GM13977 (cell line): ENCODE measurements around the gene ELAVL3.
A peak's percentile ranks its signal among the peaks of the same experiment; 100 is the strongest.

Source experiments
- DNase-seq: peaks from one replicate; pipeline ENCODE4 v3.0.0; 2012; ENCODE audit warnings: low spot score
- in situ Hi-C: fragments of 300-500 bp; cut with MboI; formaldehyde crosslinking; loops from one replicate; pipeline ENCODE4 v1.12.0; 2022; ENCODE audit warnings: low sequenced_read_pairs, low pct_unique_long_range_greater_than_20kb, mixed read lengths, inconsistent platforms; ENCODE audit not compliant: unreplicated experiment
- TF ChIP-seq, protein P1 (sequence below): IDR thresholded peaks from 2 replicates; pipeline ENCODE4 v1.5.1; 2012; ENCODE audit warnings: mild to moderate bottlenecking, control low read depth; ENCODE audit not compliant: insufficient read depth; ENCODE audit errors: extremely low read depth, missing control alignments

Gene ELAVL3

DNA sequence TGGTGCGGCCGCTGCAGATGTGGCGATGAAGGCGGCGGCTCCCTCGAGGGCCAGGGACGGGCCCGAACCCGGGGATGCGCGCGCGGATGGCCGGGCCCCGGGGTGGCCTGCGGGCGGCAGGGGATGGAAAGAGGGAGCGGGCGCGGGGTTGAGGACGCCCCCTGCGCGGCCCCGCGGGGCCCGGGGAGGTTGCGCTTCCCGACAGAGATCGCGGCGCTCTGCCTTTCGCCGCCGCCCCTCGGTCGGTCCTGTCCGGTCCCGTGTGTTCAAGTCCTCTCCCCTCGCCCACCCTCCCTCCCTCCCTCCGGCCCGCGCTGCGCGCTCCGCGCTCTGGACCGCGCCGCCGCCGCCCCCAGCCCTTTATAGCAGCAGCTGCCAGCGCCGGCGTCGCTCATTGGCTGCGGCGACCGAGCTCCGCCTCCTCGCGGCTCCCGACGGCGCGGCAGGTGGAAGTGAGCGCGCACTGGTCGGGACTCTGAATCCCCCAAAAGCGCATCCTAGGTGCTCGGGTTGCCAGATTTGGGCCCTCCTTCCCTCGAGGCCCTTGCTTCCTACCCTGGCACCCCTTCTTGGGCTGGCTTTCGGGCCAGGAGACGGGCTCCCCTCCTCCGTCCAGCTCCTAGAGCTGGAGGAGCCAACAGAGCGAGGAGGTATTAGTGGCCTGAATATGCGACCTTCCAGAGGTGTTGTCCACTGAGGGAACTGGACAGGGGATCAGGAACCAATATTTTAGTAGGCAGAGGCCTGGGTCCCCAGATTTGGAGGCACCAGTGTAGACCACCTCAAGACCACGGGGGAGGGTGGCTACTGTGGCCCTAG is at the start of gene ELAVL3:
TSS of gene ELAVL3 (minus strand) at position 332 of the 819 bp plus-strand sequence. CDS start 438 bp downstream, outside the sequence.
- TF ChIP-seq, protein P1, sequence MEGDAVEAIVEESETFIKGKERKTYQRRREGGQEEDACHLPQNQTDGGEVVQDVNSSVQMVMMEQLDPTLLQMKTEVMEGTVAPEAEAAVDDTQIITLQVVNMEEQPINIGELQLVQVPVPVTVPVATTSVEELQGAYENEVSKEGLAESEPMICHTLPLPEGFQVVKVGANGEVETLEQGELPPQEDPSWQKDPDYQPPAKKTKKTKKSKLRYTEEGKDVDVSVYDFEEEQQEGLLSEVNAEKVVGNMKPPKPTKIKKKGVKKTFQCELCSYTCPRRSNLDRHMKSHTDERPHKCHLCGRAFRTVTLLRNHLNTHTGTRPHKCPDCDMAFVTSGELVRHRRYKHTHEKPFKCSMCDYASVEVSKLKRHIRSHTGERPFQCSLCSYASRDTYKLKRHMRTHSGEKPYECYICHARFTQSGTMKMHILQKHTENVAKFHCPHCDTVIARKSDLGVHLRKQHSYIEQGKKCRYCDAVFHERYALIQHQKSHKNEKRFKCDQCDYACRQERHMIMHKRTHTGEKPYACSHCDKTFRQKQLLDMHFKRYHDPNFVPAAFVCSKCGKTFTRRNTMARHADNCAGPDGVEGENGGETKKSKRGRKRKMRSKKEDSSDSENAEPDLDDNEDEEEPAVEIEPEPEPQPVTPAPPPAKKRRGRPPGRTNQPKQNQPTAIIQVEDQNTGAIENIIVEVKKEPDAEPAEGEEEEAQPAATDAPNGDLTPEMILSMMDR = no peak
- in situ Hi-C loops = no loop called here
- DNase-seq = no peak

DNA sequence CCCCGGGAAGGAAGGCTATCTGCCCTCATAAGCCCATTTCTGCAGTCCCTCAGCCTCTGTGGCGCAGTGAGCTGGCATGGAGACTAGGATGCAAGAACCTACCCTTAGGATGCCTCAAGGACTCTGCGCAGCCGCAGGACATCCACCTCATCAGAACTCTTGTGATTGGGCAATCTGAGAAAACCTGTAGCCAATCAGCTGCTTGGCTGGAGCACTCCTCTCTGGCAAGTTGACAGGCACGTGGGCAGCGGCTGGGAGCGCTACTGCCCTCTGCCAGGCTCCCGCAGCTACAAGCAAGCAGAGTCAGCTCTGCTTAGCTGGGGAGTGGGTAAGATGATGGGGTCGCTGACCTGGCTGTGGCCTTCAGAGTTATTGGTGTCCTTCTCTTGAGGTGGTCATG is 49.6 kb upstream of the ELAVL3 start:
- TF ChIP-seq, protein P1 = no peak
- in situ Hi-C loops = no loop called here
- no peak for DNase-seq

DNA sequence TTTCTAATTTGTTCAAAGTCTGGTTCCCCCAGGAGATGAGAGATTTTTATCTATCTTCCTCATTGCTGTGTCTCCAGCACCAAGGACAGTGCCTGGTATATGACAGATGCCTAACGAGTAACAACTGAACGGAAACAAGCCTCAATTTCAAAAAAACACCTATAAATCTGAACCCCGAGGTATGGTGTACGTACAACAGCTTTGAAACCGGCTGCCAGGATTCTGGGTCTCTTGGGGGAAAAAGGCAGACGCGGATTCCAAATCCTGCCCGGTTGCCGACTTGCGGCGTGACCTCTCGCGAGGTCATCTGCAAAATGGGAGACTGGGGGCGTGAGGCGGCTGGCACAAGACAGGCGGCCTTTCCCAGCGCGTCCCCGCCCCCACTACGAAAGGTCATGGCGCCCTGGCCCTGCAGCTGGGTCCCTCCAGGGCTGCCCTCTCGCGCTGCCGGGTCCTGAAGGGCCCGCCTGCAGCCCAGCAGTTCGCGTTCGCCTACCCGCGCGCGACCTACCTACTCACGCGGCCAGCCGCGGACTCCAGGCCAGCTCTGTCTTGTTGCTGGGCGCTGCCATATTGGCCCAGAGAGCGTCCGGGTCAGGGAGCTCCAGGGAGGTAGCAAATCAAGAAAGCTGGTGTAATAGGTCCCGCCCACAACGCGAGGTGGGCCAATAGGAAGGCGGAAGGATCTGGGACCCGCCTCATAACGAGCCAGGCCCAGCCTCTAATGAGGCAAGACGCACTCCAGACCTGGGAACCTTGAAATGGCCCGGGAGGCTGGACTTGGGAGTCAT is 47.9 kb upstream of the ELAVL3 start, which contains the start of gene ECSIT:
TSS of gene ECSIT (minus strand) at position 584 of the 791 bp plus-strand sequence. CDS start 9,964 bp downstream, outside the sequence.
- TF ChIP-seq, protein P1 = no peak
- in situ Hi-C loops = no loop called here
- peak; percentile 97 for DNase-seq

DNA sequence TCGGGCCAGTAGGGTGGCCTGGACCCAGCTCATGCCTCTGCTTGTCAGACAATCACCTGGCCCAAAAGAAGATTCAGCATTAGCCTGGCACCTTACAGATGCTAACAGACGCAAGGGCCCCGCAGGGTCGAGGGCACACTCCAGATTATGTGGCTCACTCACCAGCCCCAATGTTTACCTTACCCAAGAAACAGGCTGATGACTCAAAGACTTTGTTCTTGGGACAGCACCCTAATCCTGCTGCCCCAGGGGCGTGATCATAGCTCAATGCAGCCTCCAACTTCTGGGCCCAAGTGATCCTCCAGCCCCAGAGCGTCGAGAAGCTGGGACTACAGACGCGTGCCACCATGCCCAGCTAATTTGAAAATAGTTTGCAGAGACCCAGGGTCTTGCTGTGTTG is 38.3 kb upstream of the ELAVL3 start:
- TF ChIP-seq, protein P1 = no peak
- no peak for DNase-seq
- in situ Hi-C loops = no loop called here

- TF ChIP-seq, protein P1 = no peak
- in situ Hi-C loops = no loop called here
- no peak for DNase-seq
Observed at GRCh38 chr19:11513946-11514345, 33.1 kb upstream of the ELAVL3 start.

GRCh38 chr19:11510444-11510843 is 29.6 kb upstream of the ELAVL3 start:
- DNase-seq = no peak
- TF ChIP-seq, protein P1 = no peak
- in situ Hi-C loops = no loop called here
